ENCODE data around the gene FXYD7.
"Not testable (repeated sequence)": the region's sequence is repeated elsewhere in the genome, so short reads cannot be mapped to it uniquely, and the experiment has no call there.

FXYD7 gene

GRCh38 chr19:35144600-35145436 lies 1.8 kb downstream of the FXYD7 start:
- DNase-seq: peak; percentile 61

- DNase-seq: no peak
These were observed 3.8 kb downstream of the FXYD7 start for GRCh38 chr19:35146746-35147459.

DNA sequence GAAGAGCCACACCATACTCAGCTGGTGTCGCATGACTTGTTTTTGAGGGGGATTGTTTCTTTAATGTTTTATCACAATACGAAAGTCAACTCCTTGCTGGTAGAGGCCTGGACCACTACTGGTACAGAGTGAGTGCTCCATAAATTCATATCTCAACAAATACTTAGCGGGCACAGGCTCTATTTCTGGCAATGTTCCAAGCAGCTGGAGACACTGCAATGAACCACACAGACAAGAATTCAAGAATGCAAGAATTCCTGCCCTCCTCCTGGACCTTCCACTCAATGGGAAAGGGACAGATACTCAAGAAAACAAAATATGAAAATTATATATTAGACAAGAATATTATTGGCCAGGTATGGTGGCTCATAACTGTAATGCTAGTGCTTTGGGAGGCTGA lies 6.4 kb downstream of the FXYD7 start:
- DNase-seq: no peak

- no peak for DNase-seq
These were observed 7.4 kb downstream of the FXYD7 start for GRCh38 chr19:35150445-35150844.

DNA sequence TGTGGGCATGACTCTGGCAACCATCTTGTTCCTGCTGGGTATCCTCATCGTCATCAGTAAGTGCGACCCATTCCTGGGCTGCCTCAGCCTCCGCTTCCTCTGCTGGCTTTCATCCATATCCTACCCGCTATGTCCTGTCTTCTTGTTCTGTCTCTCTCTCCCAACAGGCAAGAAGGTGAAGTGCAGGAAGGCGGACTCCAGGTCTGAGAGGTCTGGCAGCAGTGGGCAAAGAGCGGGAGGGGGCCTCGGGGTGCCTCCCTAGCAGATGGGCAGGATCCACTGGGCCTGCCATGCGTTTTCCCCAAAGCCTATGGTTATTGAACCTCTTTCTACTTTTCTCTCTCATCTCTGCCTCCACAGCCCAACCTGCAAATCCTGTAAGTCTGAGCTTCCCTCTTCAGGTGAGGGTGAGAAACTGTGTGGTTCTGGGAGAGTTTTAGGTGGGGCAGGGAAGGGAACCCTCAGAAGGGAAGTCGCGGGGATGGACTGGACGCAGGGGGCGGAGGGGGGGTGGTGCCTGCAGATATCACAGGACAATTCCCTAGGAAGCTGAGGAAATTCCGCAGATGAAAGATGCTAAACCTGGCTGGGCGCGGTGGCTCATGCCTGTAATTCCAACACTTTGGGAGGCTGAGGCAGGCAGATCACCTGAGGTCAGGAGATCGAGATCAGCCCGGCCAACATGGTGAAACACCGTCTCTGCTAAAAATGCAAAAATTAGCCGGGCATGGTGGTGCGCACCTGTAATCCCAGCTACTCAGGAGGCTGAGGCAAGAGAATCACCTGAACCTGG lies 8.4 kb downstream of the FXYD7 start:
- no peak for DNase-seq

DNA sequence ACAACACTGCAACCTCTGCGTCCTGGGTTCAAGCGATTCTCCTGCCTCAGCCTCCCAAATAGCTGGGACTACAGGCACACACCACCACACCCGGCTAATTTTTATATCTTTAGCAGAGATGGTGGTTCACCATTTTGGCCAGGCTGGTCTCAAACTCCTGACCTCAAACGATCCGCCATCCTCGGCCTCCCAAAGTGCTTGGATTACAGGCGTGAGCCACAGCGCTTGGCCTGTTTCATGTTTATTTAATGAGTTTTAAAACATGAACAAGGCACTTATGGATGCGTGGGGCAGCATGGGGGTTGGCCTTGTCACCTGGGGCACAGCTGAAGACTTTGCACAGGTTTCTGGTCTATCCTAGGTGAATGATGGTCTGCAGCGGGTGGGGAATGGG lies 10.1 kb downstream of the FXYD7 start:
- not testable (repeated sequence) for DNase-seq

DNA sequence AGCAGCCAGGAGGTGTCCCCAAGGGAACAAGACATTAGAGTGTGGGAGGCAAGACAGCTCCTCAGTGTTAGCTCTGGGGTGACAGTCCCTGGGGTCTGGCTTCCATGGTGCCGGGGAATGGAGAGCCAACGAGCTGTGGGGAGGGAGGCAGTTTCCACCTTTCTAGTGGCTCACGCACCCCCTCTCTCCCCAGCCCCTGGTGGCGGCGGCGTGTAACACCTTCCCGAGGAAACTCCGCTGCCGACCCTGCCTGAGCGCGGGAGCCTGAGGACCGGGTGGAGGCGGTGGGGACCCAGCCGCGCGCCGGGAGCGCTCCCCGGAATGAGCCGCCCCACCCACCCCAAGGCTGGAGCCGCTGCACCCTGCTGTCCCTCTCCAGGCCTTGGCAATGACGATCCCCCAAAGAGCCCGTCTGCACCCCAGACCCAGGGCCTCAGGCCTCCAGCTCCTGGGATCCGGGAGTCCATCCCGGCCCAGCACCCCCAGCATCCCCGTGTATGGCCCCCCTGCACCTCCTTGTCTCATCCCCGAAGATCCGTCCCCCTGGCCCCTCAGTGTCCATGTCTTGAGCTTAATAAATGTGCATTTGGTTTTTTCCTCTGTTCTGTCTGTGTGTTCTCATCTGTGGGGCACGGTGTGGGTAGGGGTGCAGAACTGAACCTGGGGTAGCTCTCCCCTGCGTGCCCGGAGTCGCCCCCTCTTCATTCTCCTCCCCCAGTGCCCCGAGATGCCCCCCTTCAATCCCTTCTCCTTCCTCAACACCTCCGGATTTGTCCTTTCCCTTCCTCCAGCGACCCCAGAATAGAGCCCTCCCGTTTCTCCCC lies 10.9 kb downstream of the FXYD7 start:
- DNase-seq: peak; percentile 32

DNA sequence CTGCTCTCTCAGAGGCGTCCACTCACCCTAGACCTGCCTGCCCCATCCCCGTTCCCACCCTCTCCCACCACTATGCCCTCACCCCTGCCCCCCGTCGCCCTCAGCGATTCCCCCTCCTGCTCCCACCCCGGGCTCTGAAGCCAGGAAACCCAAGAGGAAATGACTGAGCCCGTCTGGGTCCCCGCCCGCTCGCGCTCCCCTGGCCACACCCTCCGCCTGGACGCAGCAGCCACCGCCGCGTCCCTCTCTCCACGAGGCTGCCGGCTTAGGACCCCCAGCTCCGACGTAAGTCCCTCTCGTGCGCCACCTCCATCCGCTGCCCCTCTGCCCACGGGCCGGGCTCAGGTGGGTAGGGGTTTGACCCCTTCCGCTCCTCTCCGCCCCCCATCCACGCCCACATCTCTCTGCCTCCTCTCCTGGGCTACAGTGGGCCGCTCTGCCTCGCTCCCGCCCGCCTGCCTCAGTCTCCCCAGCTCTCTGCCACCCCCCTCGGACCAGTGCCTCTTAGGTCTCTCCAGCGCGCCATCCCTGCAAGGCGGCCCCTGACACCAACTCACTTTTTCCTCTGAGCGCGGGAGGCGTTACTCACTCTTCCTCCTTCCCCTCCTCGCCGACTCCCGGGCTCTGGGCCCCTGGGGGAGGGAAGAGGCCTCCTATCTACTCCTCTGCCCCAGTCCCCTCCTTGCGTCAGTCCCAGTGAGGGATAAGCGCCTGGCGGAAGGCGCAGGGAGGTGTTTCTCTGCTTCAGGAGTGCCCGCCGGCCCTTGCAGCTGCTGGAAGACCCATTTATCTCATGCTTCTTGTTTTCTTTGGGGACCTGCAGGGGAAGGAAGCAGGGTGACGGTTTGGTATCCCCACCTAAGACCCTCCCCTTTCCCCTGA lies 11.7 kb downstream of the FXYD7 start, which contains the start of gene FXYD5:
Gene FXYD5, plus strand, starts transcription at position 211 of the 882 bp plus-strand sequence. CDS start 816 bp downstream, outside the sequence.
- DNase-seq: peak; percentile 47

DNA sequence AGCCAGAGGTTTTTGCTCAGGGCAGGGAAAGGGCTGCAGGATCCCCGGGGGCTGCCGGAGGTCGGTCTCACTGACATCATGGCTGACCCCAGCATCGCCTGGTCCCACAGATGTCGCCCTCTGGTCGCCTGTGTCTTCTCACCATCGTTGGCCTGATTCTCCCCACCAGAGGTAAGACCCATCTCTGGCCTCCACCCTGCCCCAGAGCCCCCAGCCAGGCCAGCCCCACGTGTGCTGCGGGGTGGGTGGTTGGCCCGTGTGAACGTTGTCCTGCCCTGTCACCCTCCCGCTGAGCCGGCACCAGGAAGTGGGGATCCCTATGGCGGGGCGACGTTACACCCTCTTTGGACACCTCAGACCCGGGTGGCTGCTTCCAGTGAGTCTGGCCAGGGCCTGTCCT lies 12.4 kb downstream of the FXYD7 start:
- DNase-seq: no peak

GRCh38 chr19:35155981-35156672 lies 13.1 kb downstream of the FXYD7 start:
- DNase-seq: no peak

GRCh38 chr19:35156673-35157014 lies 13.6 kb downstream of the FXYD7 start:
- no peak for DNase-seq

- no peak for DNase-seq
These were observed 14.4 kb downstream of the FXYD7 start for GRCh38 chr19:35157431-35157830.

DNA sequence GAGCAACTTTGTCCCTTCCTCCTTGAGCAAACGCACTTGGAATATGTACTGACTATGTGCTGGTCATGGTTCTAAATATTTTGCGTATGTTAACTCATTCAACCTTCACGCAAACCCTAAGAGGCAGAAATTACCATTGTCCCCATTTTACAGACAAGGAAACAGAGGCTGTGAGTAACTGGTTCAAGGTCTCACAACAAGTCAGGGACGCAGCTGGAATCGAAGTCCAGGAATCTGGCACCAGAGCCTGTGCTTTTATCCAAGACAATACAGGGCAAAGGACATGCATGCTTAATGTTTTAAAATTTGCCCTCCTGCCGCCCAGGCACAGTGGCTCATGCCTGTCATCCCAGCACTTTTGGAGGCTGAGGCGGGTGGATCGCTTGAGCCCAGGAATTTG lies 16.6 kb downstream of the FXYD7 start:
- DNase-seq: no peak

GRCh38 chr19:35160629-35161433 lies 17.8 kb downstream of the FXYD7 start:
- DNase-seq: no peak

DNA sequence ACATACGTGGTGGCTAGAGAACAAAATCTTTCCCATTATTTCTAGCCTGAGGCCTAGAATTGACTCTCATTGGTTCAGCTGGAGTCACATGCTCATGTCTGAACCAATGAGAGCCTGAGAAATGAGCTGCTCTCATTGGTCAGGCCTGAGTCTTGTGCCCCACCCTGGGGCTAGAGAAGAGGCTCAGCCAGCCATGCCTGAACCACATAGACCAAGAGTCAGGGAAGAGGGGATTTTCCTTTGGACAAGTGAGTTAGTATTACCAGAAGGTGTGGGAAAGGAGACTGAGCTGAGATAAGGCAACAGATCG lies 18.3 kb downstream of the FXYD7 start:
- DNase-seq: no peak

DNA sequence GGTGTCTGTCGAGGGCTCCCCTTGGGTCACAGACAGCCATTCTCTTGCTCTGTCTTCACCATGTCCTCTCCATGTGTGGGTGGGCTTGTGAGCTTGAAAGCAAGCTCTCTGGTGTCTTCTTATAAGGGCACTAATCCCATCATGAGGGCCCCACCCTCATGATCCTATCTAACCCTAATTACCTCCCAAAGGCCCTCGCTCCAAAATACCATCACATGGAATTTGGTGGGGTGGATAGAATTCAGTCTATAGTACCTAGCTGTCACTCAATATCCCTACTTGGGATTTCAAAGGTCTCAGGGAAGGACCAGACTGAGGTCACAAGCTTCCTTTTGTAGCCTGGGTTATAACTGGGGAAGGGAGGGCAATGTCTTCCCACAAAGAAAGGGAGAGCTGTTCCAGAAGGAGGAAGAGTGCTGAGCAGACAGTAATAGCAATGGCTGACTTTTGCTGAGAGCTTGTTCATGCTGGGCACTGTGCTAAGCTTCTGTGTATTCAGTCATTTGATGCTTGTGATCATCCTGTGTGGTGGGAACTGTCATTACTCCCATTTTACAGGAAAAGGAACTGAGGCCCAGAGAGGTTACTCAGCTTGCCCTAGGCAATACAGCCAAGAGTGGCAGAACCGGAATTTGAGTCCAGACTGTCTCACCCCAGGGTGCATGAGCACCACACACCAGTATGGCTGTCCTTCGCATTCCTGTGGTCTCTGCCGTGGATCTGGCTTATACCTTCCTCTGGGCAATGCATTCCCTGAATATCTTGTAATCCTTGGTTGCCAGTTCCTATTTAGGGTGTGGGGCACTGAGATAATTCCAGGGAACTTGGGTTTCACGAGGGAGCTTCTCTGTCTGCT lies 19.6 kb downstream of the FXYD7 start:
- no peak for DNase-seq

GRCh38 chr19:35164418-35164817 lies 21.4 kb downstream of the FXYD7 start:
- no peak for DNase-seq

DNA sequence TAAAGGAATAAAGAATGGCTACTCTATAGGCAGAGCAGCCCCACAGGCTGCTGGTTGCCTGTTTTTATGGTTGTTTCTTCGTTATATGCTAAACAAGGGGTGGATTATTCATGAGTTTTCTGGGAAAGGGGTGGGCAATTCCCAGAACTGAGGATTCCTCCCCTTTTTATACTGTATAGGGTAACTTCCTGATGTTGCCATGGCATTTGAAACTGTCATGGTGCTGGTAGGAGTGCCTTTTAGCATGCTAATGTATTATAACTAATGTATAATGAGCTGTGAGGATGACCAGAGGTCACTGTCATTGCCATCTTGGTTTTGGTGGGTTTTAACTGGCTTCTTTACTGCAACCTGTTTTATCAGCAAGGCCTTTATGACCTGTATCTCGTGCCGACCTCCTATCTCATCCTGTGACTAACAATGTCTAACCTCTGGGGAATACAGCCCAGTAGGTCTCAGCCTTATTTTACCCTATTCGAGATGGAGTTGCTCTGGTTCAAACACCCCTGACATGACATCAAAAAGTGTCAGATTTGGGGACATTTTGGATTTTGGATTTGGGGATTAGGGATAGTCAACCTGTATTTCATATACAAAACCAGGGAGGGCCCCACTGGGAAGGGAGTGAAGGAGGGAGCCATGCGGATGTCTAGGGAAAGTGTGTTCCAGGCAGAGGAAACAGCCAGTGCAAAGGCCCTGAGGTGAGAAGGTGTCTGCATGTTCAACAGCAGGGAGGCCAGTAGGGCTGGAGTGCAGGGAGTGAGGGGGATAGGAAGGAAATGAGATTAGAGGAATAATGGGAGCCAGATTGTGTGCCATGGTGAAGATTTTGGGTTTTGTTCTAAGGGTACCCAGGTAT lies 22.4 kb downstream of the FXYD7 start:
- no peak for DNase-seq

Data from right kidney (tissue), 1 donor.